ENCODE data around the gene CABLES2. TPM values are rescaled to one million over a fixed set of nuclear protein-coding genes. Genes with fewer than 3 reads are reported as not detected.

Gene CABLES2
- total RNA-seq, 1 donor from 2014 or later = 9.3 TPM

DNA sequence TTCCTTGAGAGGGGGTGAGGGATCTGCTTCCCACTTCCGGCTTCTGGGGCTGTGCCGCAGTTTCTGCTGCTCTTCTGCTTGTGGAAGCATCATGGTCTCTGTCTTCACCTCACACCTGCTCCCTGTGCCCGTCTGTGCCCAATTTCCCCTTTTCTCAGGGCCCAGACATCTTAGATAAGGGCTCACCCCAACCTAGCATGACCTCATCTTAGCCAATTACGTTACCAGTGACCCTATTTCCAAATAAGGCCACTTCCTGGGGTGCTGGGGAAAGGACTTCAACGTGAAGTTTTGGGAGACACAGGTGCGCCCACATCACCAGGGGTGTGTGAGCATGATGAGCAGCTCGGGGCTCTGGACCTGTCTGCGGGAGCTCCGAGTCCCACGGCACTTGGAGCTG lies 41.0 kb upstream of the CABLES2 start:
- Mint-ChIP-seq H3K36me3 (ENCODE audit: low read depth, unreplicated experiment) (no peaks in the 10 kb centered on the region), H3K9me3 (ENCODE audit: unreplicated experiment) (no peaks in the 10 kb centered on the region), H3K4me1 (ENCODE audit: unreplicated experiment) (no peaks in the 10 kb centered on the region), H3K27me3 (ENCODE audit: unreplicated experiment) (peaks cover 7% of the 10 kb centered on the region), H3K27ac (ENCODE audit: unreplicated experiment) (no peak overlapping the region), H3K4me3 (ENCODE audit: unreplicated experiment) (no peak overlapping the region)
- no peak for TF ChIP-seq CTCF (IDR thresholded peaks at IDR 0.05; ENCODE audit: unreplicated experiment)
- no peak for DNase-seq (ENCODE audit: low spot score)

- Mint-ChIP-seq H3K4me1 (ENCODE audit: unreplicated experiment) (no peaks in the 10 kb centered on the region), H3K4me3 (ENCODE audit: unreplicated experiment) (no peak overlapping the region), H3K27me3 (ENCODE audit: unreplicated experiment) (peaks cover 7% of the 10 kb centered on the region), H3K27ac (ENCODE audit: unreplicated experiment) (no peak overlapping the region), H3K9me3 (ENCODE audit: unreplicated experiment) (no peaks in the 10 kb centered on the region), H3K36me3 (ENCODE audit: low read depth, unreplicated experiment) (no peaks in the 10 kb centered on the region)
- no peak for TF ChIP-seq CTCF (IDR thresholded peaks at IDR 0.05; ENCODE audit: unreplicated experiment)
- no peak for DNase-seq (ENCODE audit: low spot score)
These were observed 40.1 kb upstream of the CABLES2 start for GRCh38 chr20:62446888-62447869.

- H3K27me3 Mint-ChIP-seq (ENCODE audit: unreplicated experiment) = peaks cover 7% of the 10 kb centered on the region
- no peak for TF ChIP-seq CTCF (IDR thresholded peaks at IDR 0.05; ENCODE audit: unreplicated experiment)
- H3K36me3 Mint-ChIP-seq (ENCODE audit: low read depth, unreplicated experiment) = no peaks in the 10 kb centered on the region
- H3K9me3 Mint-ChIP-seq (ENCODE audit: unreplicated experiment) = no peaks in the 10 kb centered on the region
- DNase-seq (ENCODE audit: low spot score) = no peak
- H3K4me1 Mint-ChIP-seq (ENCODE audit: unreplicated experiment) = no peaks in the 10 kb centered on the region
- H3K4me3 Mint-ChIP-seq (ENCODE audit: unreplicated experiment) = no peak overlapping the region
- H3K27ac Mint-ChIP-seq (ENCODE audit: unreplicated experiment) = no peak overlapping the region
These were observed 39.4 kb upstream of the CABLES2 start for GRCh38 chr20:62446481-62446880.

GRCh38 chr20:62445553-62446340 lies 38.7 kb upstream of the CABLES2 start:
- Mint-ChIP-seq H3K9me3 (ENCODE audit: unreplicated experiment) (no peaks in the 10 kb centered on the region), H3K27me3 (ENCODE audit: unreplicated experiment) (peaks cover 7% of the 10 kb centered on the region), H3K4me1 (ENCODE audit: unreplicated experiment) (no peaks in the 10 kb centered on the region), H3K27ac (ENCODE audit: unreplicated experiment) (no peak overlapping the region), H3K4me3 (ENCODE audit: unreplicated experiment) (no peak overlapping the region), H3K36me3 (ENCODE audit: low read depth, unreplicated experiment) (no peaks in the 10 kb centered on the region)
- no peak for DNase-seq (ENCODE audit: low spot score)
- TF ChIP-seq CTCF (IDR thresholded peaks at IDR 0.05; ENCODE audit: unreplicated experiment) = no peak
